H9 (cell line): ENCODE measurements around the gene PACSIN2. TPM values are rescaled to one million over a fixed set of nuclear protein-coding genes. Genes with fewer than 3 reads are reported as not detected.

Experiments used
- DNase-seq: peaks from one replicate; pipeline ENCODE4 v3.0.0-alpha.2; 2017
- H2AFZ ChIP-seq: one replicate; pipeline ENCODE4 v1.6.1; 2013; ENCODE audit warnings: mild to moderate bottlenecking, low read length, control low read depth, moderate library complexity
- H2AK5ac ChIP-seq: 2 replicates; pipeline ENCODE4 v1.6.1; 2013; ENCODE audit warnings: low read length, control low read depth, mixed read lengths; ENCODE audit not compliant: insufficient read length
- H2BK120ac ChIP-seq: one replicate; pipeline ENCODE4 v1.6.1; 2013; ENCODE audit warnings: low read depth, mild to moderate bottlenecking, low read length, control low read depth, inconsistent platforms; ENCODE audit not compliant: poor library complexity, severe bottlenecking
- H2BK12ac ChIP-seq: 2 replicates; pipeline ENCODE4 v1.6.1; 2013; ENCODE audit warnings: low read length, control low read depth, mixed read lengths, low read depth; ENCODE audit not compliant: insufficient read length
- H2BK15ac ChIP-seq: 2 replicates; pipeline ENCODE4 v1.6.1; 2013; ENCODE audit warnings: low read depth, low read length, control low read depth
- H2BK20ac ChIP-seq: one replicate; pipeline ENCODE4 v1.6.1; 2013; ENCODE audit warnings: low read depth, mild to moderate bottlenecking, low read length, control low read depth, inconsistent platforms; ENCODE audit not compliant: poor library complexity, severe bottlenecking
- H2BK5ac ChIP-seq: 2 replicates; pipeline ENCODE4 v1.6.1; 2013; ENCODE audit warnings: low read length, control low read depth, mixed read lengths; ENCODE audit not compliant: insufficient read length
- H3K14ac ChIP-seq: 2 replicates; pipeline ENCODE4 v1.6.1; 2013; ENCODE audit warnings: low read length, control low read depth; ENCODE audit not compliant: insufficient read depth
- H3K18ac ChIP-seq: 2 replicates; pipeline ENCODE4 v1.6.1; 2013; ENCODE audit warnings: low read depth, mild to moderate bottlenecking, mixed read lengths, low read length, control low read depth; ENCODE audit not compliant: insufficient read length
- H3K23ac ChIP-seq: 2 replicates; pipeline ENCODE4 v1.6.1; 2013; ENCODE audit warnings: low read length, control low read depth, mixed read lengths, low read depth; ENCODE audit not compliant: insufficient read length
- H3K23me2 ChIP-seq: 2 replicates; pipeline ENCODE4 v1.6.1; 2013; ENCODE audit warnings: low read depth, mild to moderate bottlenecking, mixed read lengths, low read length, control low read depth; ENCODE audit not compliant: insufficient read length, poor library complexity, severe bottlenecking
- H3K27ac ChIP-seq: 2 replicates; pipeline ENCODE4 v1.5.1; 2013; ENCODE audit warnings: low read length, control low read depth, mixed read lengths, low read depth; ENCODE audit not compliant: insufficient read length
- H3K27me3 ChIP-seq: 2 replicates; pipeline ENCODE4 v1.6.1; 2013; ENCODE audit warnings: low read length, control low read depth, inconsistent platforms; ENCODE audit not compliant: insufficient read depth
- H3K4ac ChIP-seq: 2 replicates; pipeline ENCODE4 v1.6.1; 2013; ENCODE audit warnings: low read depth, mild to moderate bottlenecking, control low read depth, inconsistent platforms, low read length, moderate library complexity
- H3K4me1 ChIP-seq: 2 replicates; pipeline ENCODE4 v1.6.1; 2013; ENCODE audit warnings: low read length, control low read depth, inconsistent platforms; ENCODE audit not compliant: insufficient read depth
- H3K4me2 ChIP-seq: 2 replicates; pipeline ENCODE4 v1.6.1; 2013; ENCODE audit warnings: low read length, control low read depth, mixed read lengths; ENCODE audit not compliant: insufficient read length, insufficient read depth
- H3K56ac ChIP-seq: 2 replicates; pipeline ENCODE4 v1.6.1; 2013; ENCODE audit warnings: low read depth, mild to moderate bottlenecking, mixed read lengths, low read length, control low read depth; ENCODE audit not compliant: insufficient read length
- H3K79me1 ChIP-seq: 2 replicates; pipeline ENCODE4 v1.6.1; 2013; ENCODE audit warnings: low read depth, mild to moderate bottlenecking, moderate library complexity, low read length, control low read depth, inconsistent platforms; ENCODE audit not compliant: insufficient read depth, poor library complexity, severe bottlenecking
- H3K79me2 ChIP-seq: 2 replicates; pipeline ENCODE4 v1.6.1; 2013; ENCODE audit warnings: low read length, control low read depth, inconsistent platforms; ENCODE audit not compliant: insufficient read depth
- H3K9ac ChIP-seq: 2 replicates; pipeline ENCODE4 v1.6.1; 2013; ENCODE audit warnings: low read length, control low read depth, mixed read lengths; ENCODE audit not compliant: insufficient read length; ENCODE audit errors: extremely low read depth
- H3K9me3 ChIP-seq: one replicate; pipeline ENCODE4 v1.6.1; 2013; ENCODE audit warnings: low read depth, low read length, inconsistent platforms; ENCODE audit not compliant: control insufficient read depth
- H3T11ph ChIP-seq: one replicate; pipeline ENCODE4 v1.6.1; 2013; ENCODE audit warnings: mild to moderate bottlenecking, low read length, control low read depth, inconsistent platforms
- H4K20me1 ChIP-seq: one replicate; pipeline ENCODE4 v1.6.1; 2013; ENCODE audit not compliant: control insufficient read depth, insufficient read length, insufficient read depth
- H4K5ac ChIP-seq: 2 replicates; pipeline ENCODE4 v1.6.1; 2013; ENCODE audit warnings: low read depth, mild to moderate bottlenecking, mixed read lengths, low read length, control low read depth; ENCODE audit not compliant: insufficient read length
- H4K8ac ChIP-seq: replicated peaks from 2 replicates; pipeline ENCODE4 v1.6.1; 2013; ENCODE audit warnings: low read length, control low read depth, mixed read lengths, low read depth; ENCODE audit not compliant: insufficient read length
- H4K91ac ChIP-seq: 2 replicates; pipeline ENCODE4 v1.6.1; 2013; ENCODE audit warnings: low read depth, mild to moderate bottlenecking, moderate library complexity, mixed read lengths, low read length, control low read depth; ENCODE audit not compliant: insufficient read length
- H3K27ac Mint-ChIP-seq, 3 experiments: 2 replicates in 2 of 3; 3 replicates in 1 of 3; pipeline ENCODE4 v1.8.0; 2020 to 2021; ENCODE audit warnings: mixed read lengths in 3 of 3, mild to moderate bottlenecking in 1 of 3, moderate library complexity in 1 of 3
- H3K27me3 Mint-ChIP-seq: 2 replicates; pipeline ENCODE4 v1.8.0; 2021; ENCODE audit warnings: low read depth, mild to moderate bottlenecking, moderate library complexity, mixed read lengths
- H3K36me3 Mint-ChIP-seq, 3 experiments: 2 replicates in 2 of 3; 3 replicates in 1 of 3; pipeline ENCODE4 v1.8.0; 2020 to 2021; ENCODE audit warnings: low read depth in 3 of 3, mixed read lengths in 3 of 3; ENCODE audit not compliant: insufficient read depth in 1 of 3
- H3K4me1 Mint-ChIP-seq, 2 experiments: 2 replicates each; pipeline ENCODE4 v1.8.0; 2020; ENCODE audit warnings: mixed read lengths in 2 of 2
- H3K4me3 Mint-ChIP-seq, 2 experiments: 2 replicates in 1 of 2; 3 replicates in 1 of 2; pipeline ENCODE4 v1.8.0; 2020 to 2021; ENCODE audit warnings: mild to moderate bottlenecking in 2 of 2, mixed read lengths in 2 of 2, moderate library complexity in 1 of 2
- H3K9me3 Mint-ChIP-seq, 2 experiments: 2 replicates in 1 of 2; 3 replicates in 1 of 2; pipeline ENCODE4 v1.8.0; 2020; ENCODE audit warnings: mild to moderate bottlenecking in 2 of 2, mixed read lengths in 2 of 2, moderate library complexity in 1 of 2
- CTCF ChIP-seq: fragments of 200-600 bp; sonication (generic); conservative IDR thresholded peaks from 3 replicates; pipeline ENCODE4 v1.8.0; 2021; ENCODE audit warnings: antibody characterized with exemption, mild to moderate bottlenecking
- total RNA-seq: library from RNA; stranded (reverse); gene quantifications from 2 replicates; pipeline ENCODE4 v1.2.1, GENCODE V29; 2021

Gene PACSIN2
- total RNA-seq, 1 experiment from 2014 or later = 62.3 TPM

DNA sequence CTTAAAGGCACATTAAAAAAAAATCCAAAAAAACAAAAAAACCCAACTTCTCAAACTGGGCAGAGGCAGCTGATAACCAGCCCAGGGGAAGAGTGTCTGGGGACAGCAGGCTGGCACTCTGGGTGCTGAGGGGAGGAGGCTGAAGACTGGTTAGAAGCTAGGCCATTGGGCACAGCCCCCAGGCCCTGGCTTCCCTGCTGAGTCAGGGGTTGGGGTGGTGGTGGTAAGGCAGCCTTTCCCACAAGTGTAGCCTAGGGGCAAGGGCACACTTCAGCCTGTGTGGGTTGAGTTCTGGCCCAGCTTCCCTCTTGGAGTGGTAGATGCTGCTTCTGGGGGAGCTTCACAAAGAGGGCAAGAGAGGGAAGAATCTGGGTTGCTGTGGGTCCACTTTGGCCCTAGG lies 141.6 kb downstream of the PACSIN2 start:
- Mint-ChIP-seq H3K4me1 (no peaks in the 10 kb centered on the region), H3K36me3 (peaks cover 13 to 61% (median 52%) of the 10 kb centered on the region in 3 experiments), H3K4me3 (no peak overlapping the region), H3K27ac (no peak overlapping the region), H3K27me3 (no peaks in the 10 kb centered on the region), H3K9me3 (no peaks in the 10 kb centered on the region)
- DNase-seq = no peak
- Histone ChIP-seq H3K18ac (no peak overlapping the region), H3K9me3 (no peaks in the 10 kb centered on the region), H3K23me2 (no peaks in the 10 kb centered on the region), H3K27ac (no peak overlapping the region), H4K8ac (no peak overlapping the region), H3K79me2 (no peaks in the 10 kb centered on the region), H4K5ac (no peak overlapping the region), H2AFZ (no peak overlapping the region), H2BK5ac (no peak overlapping the region), H3K9ac (no peak overlapping the region), H3K14ac (no peak overlapping the region), H3T11ph (no peak overlapping the region), H2BK20ac (no peak overlapping the region), H3K27me3 (no peaks in the 10 kb centered on the region), H3K4ac (no peak overlapping the region), H2BK120ac (no peak overlapping the region), H4K20me1 (no peaks in the 10 kb centered on the region), H2AK5ac (no peak overlapping the region), H3K4me2 (no peak overlapping the region), H3K79me1 (no peaks in the 10 kb centered on the region), H3K23ac (no peak overlapping the region), H4K91ac (no peak overlapping the region), H3K4me1 (no peaks in the 10 kb centered on the region), H3K56ac (no peak overlapping the region), H2BK15ac (no peak overlapping the region), H2BK12ac (no peak overlapping the region)
- TF ChIP-seq CTCF = no peak
